Astrocyte (in vitro differentiated cells and primary cell): ENCODE data around the gene TSGA10.

Experiments
- CTCF ChIP-seq: IDR thresholded peaks from 2 replicates; pipeline ENCODE4 v1.5.1; 2011; ENCODE audit warnings: low read depth, mild to moderate bottlenecking, inconsistent platforms, low read length, moderate library complexity; ENCODE audit not compliant: insufficient read depth
- EZH2 ChIP-seq: IDR thresholded peaks from 2 replicates; pipeline ENCODE4 v1.6.1; 2012; ENCODE audit warnings: mild to moderate bottlenecking, low read length, inconsistent platforms; ENCODE audit not compliant: insufficient read depth

GRCh38 chr2:99112617-99113016 lies 42.1 kb downstream of the TSGA10 start:
- TF ChIP-seq CTCF = no peak
- no peak for TF ChIP-seq EZH2
